ENCODE measurements around the gene MPST.

Gene MPST

GRCh38 chr22:37049224-37049623 lies 29.7 kb downstream of the MPST start:
- H3K27ac ChIP-seq (replicated peaks; ENCODE audit: low read length) = no peak overlapping the region
- no peak overlapping the region for H3K4me3 ChIP-seq (ENCODE audit: low read length in 2 of 2)
- no peak overlapping the region for H3K14ac ChIP-seq (ENCODE audit: low read length)
- no peak overlapping the region for H2BK15ac ChIP-seq (ENCODE audit: low read length)
- no peak overlapping the region for H2AFZ ChIP-seq (ENCODE audit: low read length)
- no CpG with 5 or more reads among the region's 2 CpGs for WGBS, 2 donors (ENCODE audit: extremely low coverage in 2 of 2, insufficient read length in 2 of 2, insufficient replicate concordance in 1 of 2)
- H2BK5ac ChIP-seq (ENCODE audit: low read length) = no peak overlapping the region
- no peak overlapping the region for H3K23ac ChIP-seq (ENCODE audit: low read depth, low read length, poor library complexity)
- no peak overlapping the region for H2BK12ac ChIP-seq (ENCODE audit: low read length)
- no peaks in the 10 kb centered on the region for H3K9me3 ChIP-seq (replicated peaks in 1 of 2; ENCODE audit: control insufficient read depth in 2 of 2, insufficient read depth in 1 of 2, low read depth in 1 of 2, low read length in 2 of 2)
- H3K27me3 ChIP-seq (ENCODE audit: control insufficient read depth in 3 of 3, insufficient read depth in 3 of 3, low read depth in 1 of 3, low read length in 3 of 3) = peaks cover 0 to 4% (median 0%) of the 10 kb centered on the region in 3 experiments
- H4K8ac ChIP-seq (ENCODE audit: low read depth, low read length) = no peak overlapping the region
- no peak for DNase-seq (ENCODE audit: low spot score)
- H2BK120ac ChIP-seq (ENCODE audit: low read depth, low read length) = no peak overlapping the region
- no peak overlapping the region for H4K91ac ChIP-seq (ENCODE audit: low read depth, low read length, poor library complexity)
- no peak overlapping the region for H3K9ac ChIP-seq (ENCODE audit: low read depth, low read length, poor library complexity)
- H3K36me3 ChIP-seq (replicated peaks in 1 of 2; ENCODE audit: control insufficient read depth in 2 of 2, insufficient read depth in 2 of 2, low read length in 2 of 2) = peaks cover 5 to 16% of the 10 kb centered on the region in 2 donors
- H3K18ac ChIP-seq (ENCODE audit: low read length) = no peak overlapping the region
- no peak overlapping the region for H2AK5ac ChIP-seq (ENCODE audit: low read depth, low read length)
- H3K4me1 ChIP-seq (ENCODE audit: control insufficient read depth in 2 of 2, insufficient read depth in 1 of 2, low read depth in 1 of 2, low read length in 2 of 2) = peaks cover 6% of the 10 kb centered on the region in 2 donors
- H3K79me1 ChIP-seq (ENCODE audit: low read depth, low read length) = no peaks in the 10 kb centered on the region
- H3K4ac ChIP-seq (ENCODE audit: low read length) = no peak overlapping the region
- H3K4me2 ChIP-seq (ENCODE audit: insufficient read depth, low read length, poor library complexity, severe bottlenecking) = no peak overlapping the region

GRCh38 chr22:37050913-37051312 lies 31.4 kb downstream of the MPST start:
- Histone ChIP-seq H3K23ac (ENCODE audit: low read depth, low read length, poor library complexity) (no peak overlapping the region), H2AK5ac (ENCODE audit: low read depth, low read length) (peak overlapping the region; percentile 13), H3K18ac (ENCODE audit: low read length) (no peak overlapping the region), H3K4ac (ENCODE audit: low read length) (no peak overlapping the region), H4K91ac (ENCODE audit: low read depth, low read length, poor library complexity) (no peak overlapping the region), H3K27ac (replicated peaks; ENCODE audit: low read length) (no peak overlapping the region), H3K4me1 (ENCODE audit: control insufficient read depth in 2 of 2, insufficient read depth in 1 of 2, low read depth in 1 of 2, low read length in 2 of 2) (peaks cover 6% of the 10 kb centered on the region in 2 donors), H2BK5ac (ENCODE audit: low read length) (no peak overlapping the region), H3K14ac (ENCODE audit: low read length) (no peak overlapping the region), H3K4me3 (ENCODE audit: low read length in 2 of 2) (peak overlapping the region in 1 of 2 donors; percentile 83), H2BK120ac (ENCODE audit: low read depth, low read length) (no peak overlapping the region), H3K4me2 (ENCODE audit: insufficient read depth, low read length, poor library complexity, severe bottlenecking) (no peak overlapping the region), H2BK15ac (ENCODE audit: low read length) (no peak overlapping the region), H3K9me3 (replicated peaks in 1 of 2; ENCODE audit: control insufficient read depth in 2 of 2, insufficient read depth in 1 of 2, low read depth in 1 of 2, low read length in 2 of 2) (peaks cover 0 to 2% of the 10 kb centered on the region in 2 donors), H2BK12ac (ENCODE audit: low read length) (no peak overlapping the region), H4K8ac (ENCODE audit: low read depth, low read length) (no peak overlapping the region), H2AFZ (ENCODE audit: low read length) (peak overlapping the region; percentile 97), H3K27me3 (ENCODE audit: control insufficient read depth in 3 of 3, insufficient read depth in 3 of 3, low read depth in 1 of 3, low read length in 3 of 3) (peaks cover 0 to 4% (median 0%) of the 10 kb centered on the region in 3 experiments), H3K9ac (ENCODE audit: low read depth, low read length, poor library complexity) (no peak overlapping the region), H3K36me3 (replicated peaks in 1 of 2; ENCODE audit: control insufficient read depth in 2 of 2, insufficient read depth in 2 of 2, low read length in 2 of 2) (peaks cover 10 to 33% of the 10 kb centered on the region in 2 donors), H3K79me1 (ENCODE audit: low read depth, low read length) (no peaks in the 10 kb centered on the region)
- no CpG with 5 or more reads among the region's 6 CpGs for WGBS, 2 donors (ENCODE audit: extremely low coverage in 2 of 2, insufficient read length in 2 of 2, insufficient replicate concordance in 1 of 2)
- DNase-seq (ENCODE audit: low spot score) = no peak

- Histone ChIP-seq H3K9me3 (replicated peaks in 1 of 2; ENCODE audit: control insufficient read depth in 2 of 2, insufficient read depth in 1 of 2, low read depth in 1 of 2, low read length in 2 of 2) (peaks cover 0 to 2% of the 10 kb centered on the region in 2 donors), H3K14ac (ENCODE audit: low read length) (peak within 1 kb of the TSS; percentile 32), H2AK5ac (ENCODE audit: low read depth, low read length) (peak within 1 kb of the TSS; percentile 13), H2BK5ac (ENCODE audit: low read length) (no peak within 1 kb of the TSS), H2AFZ (ENCODE audit: low read length) (peak within 1 kb of the TSS; percentile 97), H3K27ac (replicated peaks; ENCODE audit: low read length) (no peak within 1 kb of the TSS), H3K18ac (ENCODE audit: low read length) (peak within 1 kb of the TSS; percentile 92), H2BK12ac (ENCODE audit: low read length) (peak within 1 kb of the TSS; percentile 91), H4K91ac (ENCODE audit: low read depth, low read length, poor library complexity) (no peak within 1 kb of the TSS), H3K4me1 (ENCODE audit: control insufficient read depth in 2 of 2, insufficient read depth in 1 of 2, low read depth in 1 of 2, low read length in 2 of 2) (peaks cover 6% of the 10 kb centered on the region in 2 donors), H2BK120ac (ENCODE audit: low read depth, low read length) (no peak within 1 kb of the TSS), H3K36me3 (replicated peaks in 1 of 2; ENCODE audit: control insufficient read depth in 2 of 2, insufficient read depth in 2 of 2, low read length in 2 of 2) (peaks cover 17 to 40% of the 10 kb centered on the region in 2 donors), H2BK15ac (ENCODE audit: low read length) (peak within 1 kb of the TSS; percentile 30), H3K9ac (ENCODE audit: low read depth, low read length, poor library complexity) (peak within 1 kb of the TSS; percentile 90), H3K4me2 (ENCODE audit: insufficient read depth, low read length, poor library complexity, severe bottlenecking) (peak within 1 kb of the TSS; percentile 78), H4K8ac (ENCODE audit: low read depth, low read length) (no peak within 1 kb of the TSS), H3K23ac (ENCODE audit: low read depth, low read length, poor library complexity) (peak within 1 kb of the TSS; percentile 32), H3K4me3 (ENCODE audit: low read length in 2 of 2) (peak within 1 kb of the TSS; percentile 83 to 98), H3K27me3 (ENCODE audit: control insufficient read depth in 3 of 3, insufficient read depth in 3 of 3, low read depth in 1 of 3, low read length in 3 of 3) (peaks cover 0 to 4% (median 0%) of the 10 kb centered on the region in 3 experiments), H3K79me1 (ENCODE audit: low read depth, low read length) (no peaks in the 10 kb centered on the region), H3K4ac (ENCODE audit: low read length) (no peak within 1 kb of the TSS)
- peak; percentile 54 for DNase-seq (ENCODE audit: low spot score)
- WGBS, 2 donors (ENCODE audit: extremely low coverage in 2 of 2, insufficient read length in 2 of 2, insufficient replicate concordance in 1 of 2) = no CpG with 5 or more reads among the region's 89 CpGs
These were observed 32.1 kb downstream of the MPST start, which contains the start of gene KCTD17 for GRCh38 chr22:37051391-37052385. Gene KCTD17, plus strand, starts transcription at chr22:37051742. Its CDS starts 19 bp downstream, at chr22:37051761.
